Fibroblast of lung (primary cell): ENCODE results near the gene MED17. TPM values are rescaled to one million over a fixed set of nuclear protein-coding genes. Genes with fewer than 3 reads are reported as not detected.

Source experiments
- DNase-seq, 2 donors: peaks; one replicate each; pipeline versions ENCODE4 v3.0.0 to v3.0.0-alpha.2; 2010; ENCODE audit warnings: low read depth in 2 of 2
- H2AFZ ChIP-seq: 2 replicates; pipeline ENCODE4 v1.5.1; 2012; ENCODE audit warnings: low read length, control low read depth, inconsistent platforms
- H3K27ac ChIP-seq: 2 replicates; pipeline ENCODE4 v1.5.1; 2011; ENCODE audit warnings: low read length, control low read depth; ENCODE audit not compliant: insufficient read depth
- H3K27me3 ChIP-seq: 2 replicates; pipeline ENCODE4 v1.5.1; 2011; ENCODE audit warnings: mild to moderate bottlenecking, low read length; ENCODE audit not compliant: control insufficient read depth, insufficient read depth
- H3K36me3 ChIP-seq: 2 replicates; pipeline ENCODE4 v1.5.1; 2011; ENCODE audit warnings: low read length; ENCODE audit not compliant: control insufficient read depth, insufficient read depth
- H3K4me1 ChIP-seq: 2 replicates; pipeline ENCODE4 v1.5.1; 2011; ENCODE audit warnings: low read length; ENCODE audit not compliant: control insufficient read depth, insufficient read depth; ENCODE audit errors: extremely low read depth
- H3K4me2 ChIP-seq: 2 replicates; pipeline ENCODE4 v1.5.1; 2011; ENCODE audit warnings: low read length, control low read depth; ENCODE audit not compliant: insufficient read depth; ENCODE audit errors: extremely low read depth
- H3K4me3 ChIP-seq, 4 experiments: fragments of 200-600 bp in 1 of 4; sonication (generic) in 1 of 4; replicated peaks in 1 of 4; 2 replicates each; pipeline ENCODE4 v1.5.1; 2011 to 2016; ENCODE audit warnings: low read length in 4 of 4, low read depth in 3 of 4, mild to moderate bottlenecking in 3 of 4, control low read depth in 2 of 4, inconsistent platforms in 1 of 4, mixed read lengths in 1 of 4; ENCODE audit not compliant: insufficient read depth in 1 of 4; ENCODE audit errors: control extremely low read depth in 1 of 4
- H3K79me2 ChIP-seq: 2 replicates; pipeline ENCODE4 v1.5.1; 2012; ENCODE audit warnings: mild to moderate bottlenecking, low read length, inconsistent platforms; ENCODE audit not compliant: control insufficient read depth, insufficient read depth
- H3K9ac ChIP-seq: 2 replicates; pipeline ENCODE4 v1.5.1; 2011; ENCODE audit warnings: mild to moderate bottlenecking, low read length, control low read depth; ENCODE audit not compliant: insufficient read depth
- H3K9me3 ChIP-seq: 2 replicates; pipeline ENCODE4 v1.5.1; 2012; ENCODE audit warnings: low read depth, low read length; ENCODE audit not compliant: control insufficient read depth, insufficient read depth
- H4K20me1 ChIP-seq: 2 replicates; pipeline ENCODE4 v1.5.1; 2011; ENCODE audit warnings: low read length; ENCODE audit not compliant: control insufficient read depth, insufficient read depth; ENCODE audit errors: extremely low read depth
- CTCF ChIP-seq, 2 donors: IDR thresholded peaks in 1 of 2; conservative IDR thresholded peaks in 1 of 2; 1 replicate in 1 of 2; 2 replicates in 1 of 2; pipeline ENCODE4 v1.5.1; 2011 to 2012; ENCODE audit warnings: low read length in 2 of 2, control low read depth in 1 of 2, inconsistent platforms in 1 of 2, low read depth in 1 of 2, mild to moderate bottlenecking in 1 of 2
- EZH2 ChIP-seq: IDR thresholded peaks from 2 replicates; pipeline ENCODE4 v1.5.1; 2012; ENCODE audit warnings: low read length, control low read depth, mild to moderate bottlenecking; ENCODE audit errors: missing control alignments
- polyA plus RNA-seq, 2 donors: library from polyadenylated mRNA; depleted of rRNA in 1 of 2; stranded (reverse) in 1 of 2; unstranded in 1 of 2; fragments of >200 nt; gene quantifications; 2 replicates each; pipeline ENCODE4 v1.2.1, GENCODE V29; 2011 to 2012; ENCODE audit warnings: missing spikeins in 1 of 2
- total RNA-seq: library from RNA; depleted of rRNA; stranded (reverse); fragments of >200 nt; gene quantifications from 2 replicates; pipeline ENCODE4 v1.2.1, GENCODE V29; 2014

The MED17 gene
- total and polyA plus RNA-seq, 2 donors (not counting 1 experiment from before 2014, with no cell fraction given), result 24.1 to 25.6 TPM

GRCh38 chr11:93823210-93823609 lies 39.1 kb downstream of the MED17 start:
- H2AFZ ChIP-seq, result no peak overlapping the region
- DNase-seq, result no peak
- H3K9ac ChIP-seq, result no peak overlapping the region
- H3K4me3 ChIP-seq, result no peak overlapping the region
- H3K27me3 ChIP-seq, result no peaks in the 10 kb centered on the region
- TF ChIP-seq CTCF (conservative IDR thresholded peaks at IDR 0.05 in 1 of 2, IDR thresholded peaks at IDR 0.05 in 1 of 2; ENCODE audit: low read depth in 1 of 2, low read length in 2 of 2) (no peak), EZH2 (no peak)
- H3K4me1 ChIP-seq, result no peaks in the 10 kb centered on the region
- no peaks in the 10 kb centered on the region for H3K9me3 ChIP-seq
- no peaks in the 10 kb centered on the region for H3K36me3 ChIP-seq
- H4K20me1 ChIP-seq, result no peaks in the 10 kb centered on the region
- H3K79me2 ChIP-seq, result no peaks in the 10 kb centered on the region
- H3K4me2 ChIP-seq, result no peak overlapping the region
- no peak overlapping the region for H3K27ac ChIP-seq

- no peak for TF ChIP-seq EZH2
- no peak for TF ChIP-seq CTCF (conservative IDR thresholded peaks at IDR 0.05 in 1 of 2, IDR thresholded peaks at IDR 0.05 in 1 of 2; ENCODE audit: low read depth in 1 of 2, low read length in 2 of 2)
- Histone ChIP-seq H3K9me3 (no peaks in the 10 kb centered on the region), H3K27me3 (no peaks in the 10 kb centered on the region), H3K36me3 (no peaks in the 10 kb centered on the region), H3K27ac (no peak overlapping the region), H2AFZ (no peak overlapping the region), H3K4me1 (no peaks in the 10 kb centered on the region), H3K79me2 (no peaks in the 10 kb centered on the region), H3K9ac (no peak overlapping the region), H4K20me1 (no peaks in the 10 kb centered on the region), H3K4me2 (no peak overlapping the region), H3K4me3 (no peak overlapping the region)
- DNase-seq, result no peak
These were observed 43.3 kb downstream of the MED17 start for GRCh38 chr11:93827363-93827762.

GRCh38 chr11:93829598-93829997 lies 45.5 kb downstream of the MED17 start:
- no peak overlapping the region for H3K27ac ChIP-seq
- TF ChIP-seq CTCF (conservative IDR thresholded peaks at IDR 0.05 in 1 of 2, IDR thresholded peaks at IDR 0.05 in 1 of 2; ENCODE audit: low read depth in 1 of 2, low read length in 2 of 2) (no peak), EZH2 (no peak)
- no peaks in the 10 kb centered on the region for H3K9me3 ChIP-seq
- H3K4me1 ChIP-seq, result no peaks in the 10 kb centered on the region
- H4K20me1 ChIP-seq, result no peaks in the 10 kb centered on the region
- H2AFZ ChIP-seq, result no peak overlapping the region
- H3K9ac ChIP-seq, result no peak overlapping the region
- H3K79me2 ChIP-seq, result no peaks in the 10 kb centered on the region
- no peaks in the 10 kb centered on the region for H3K36me3 ChIP-seq
- H3K4me2 ChIP-seq, result no peak overlapping the region
- DNase-seq, result no peak
- H3K4me3 ChIP-seq, result no peak overlapping the region
- no peaks in the 10 kb centered on the region for H3K27me3 ChIP-seq
